ENCODE measurements around the gene RASSF3.

DNA sequence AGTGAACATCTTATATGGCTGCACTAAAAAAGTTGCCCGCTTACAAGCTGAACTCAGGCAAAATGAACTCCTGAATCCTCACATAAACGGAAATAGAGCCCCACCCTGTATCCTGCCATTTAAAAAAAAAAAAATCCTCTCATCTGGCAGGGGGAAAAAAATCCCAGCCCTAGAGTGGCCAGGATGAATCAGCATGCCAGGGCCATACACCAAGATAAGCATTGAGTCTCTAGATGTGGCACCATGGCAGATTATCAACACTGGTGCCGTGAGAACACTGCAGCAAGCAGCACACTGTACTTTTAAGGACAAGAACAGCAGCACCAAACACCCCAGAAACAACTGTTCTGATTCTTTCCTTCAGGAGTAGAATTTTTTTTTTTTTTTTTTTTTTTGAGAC, 65.5 kb downstream of the RASSF3 start:
- TF ChIP-seq, protein P1, sequence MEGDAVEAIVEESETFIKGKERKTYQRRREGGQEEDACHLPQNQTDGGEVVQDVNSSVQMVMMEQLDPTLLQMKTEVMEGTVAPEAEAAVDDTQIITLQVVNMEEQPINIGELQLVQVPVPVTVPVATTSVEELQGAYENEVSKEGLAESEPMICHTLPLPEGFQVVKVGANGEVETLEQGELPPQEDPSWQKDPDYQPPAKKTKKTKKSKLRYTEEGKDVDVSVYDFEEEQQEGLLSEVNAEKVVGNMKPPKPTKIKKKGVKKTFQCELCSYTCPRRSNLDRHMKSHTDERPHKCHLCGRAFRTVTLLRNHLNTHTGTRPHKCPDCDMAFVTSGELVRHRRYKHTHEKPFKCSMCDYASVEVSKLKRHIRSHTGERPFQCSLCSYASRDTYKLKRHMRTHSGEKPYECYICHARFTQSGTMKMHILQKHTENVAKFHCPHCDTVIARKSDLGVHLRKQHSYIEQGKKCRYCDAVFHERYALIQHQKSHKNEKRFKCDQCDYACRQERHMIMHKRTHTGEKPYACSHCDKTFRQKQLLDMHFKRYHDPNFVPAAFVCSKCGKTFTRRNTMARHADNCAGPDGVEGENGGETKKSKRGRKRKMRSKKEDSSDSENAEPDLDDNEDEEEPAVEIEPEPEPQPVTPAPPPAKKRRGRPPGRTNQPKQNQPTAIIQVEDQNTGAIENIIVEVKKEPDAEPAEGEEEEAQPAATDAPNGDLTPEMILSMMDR (IDR thresholded peaks at IDR 0.05) = no peak
- peak in 1 of 2 donors; percentile 24 for TF ChIP-seq EP300 (IDR thresholded peaks at IDR 0.05)
